Colonic mucosa (tissue), 4 donors: ENCODE measurements around the gene CRYBA2. TPM values are rescaled to one million over a fixed set of nuclear protein-coding genes. Genes with fewer than 3 reads are reported as not detected.

Experiments
- DNase-seq: peaks from one replicate; pipeline ENCODE4 v3.0.0-alpha.2; 2020
- H3K27ac ChIP-seq: fragments of 200-600 bp; one replicate; pipeline ENCODE4 v1.8.0; 2021
- H3K27me3 ChIP-seq: fragments of 200-600 bp; one replicate; pipeline ENCODE4 v1.8.0; 2021
- H3K36me3 ChIP-seq: fragments of 200-600 bp; one replicate; pipeline ENCODE4 v1.8.0; 2021
- H3K4me1 ChIP-seq: fragments of 200-600 bp; one replicate; pipeline ENCODE4 v1.8.0; 2021; ENCODE audit warnings: mild to moderate bottlenecking
- H3K4me3 ChIP-seq: fragments of 200-600 bp; one replicate; pipeline ENCODE4 v1.8.0; 2021
- H3K9ac ChIP-seq, 2 donors: one replicate each; pipeline ENCODE4 v1.7.0; 2013; ENCODE audit warnings: control low read depth in 2 of 2, low read depth in 2 of 2, low read length in 2 of 2
- H3K9me3 ChIP-seq: fragments of 200-600 bp; one replicate; pipeline ENCODE4 v1.8.0; 2021
- intact Hi-C: fragments of 100-400 bp; cut with DNase I; formaldehyde crosslinking; loops from one replicate; pipeline ENCODE4 v1.14.1; 2022
- total RNA-seq, 2 donors: library from RNA; stranded (reverse); fragmentation: NEBNext Ultra II Directional in 1 of 2; extraction: Animal tissue kit (Norgen Biotek cat#: 25700) in 1 of 2; gene quantifications; one replicate each; pipeline ENCODE4 v1.2.1, GENCODE V29; 2021
- TF ChIP-seq, protein P1 (sequence below): fragments of 200-600 bp; IDR thresholded peaks from one replicate; pipeline ENCODE4 v1.8.0; 2022; ENCODE audit warnings: antibody characterized with exemption, mild to moderate bottlenecking
- donor health status: healthy.
- donor health status: DM: no; HTN: no; CAD: no.
- donor health status: DM: no; HTN: no; CAD: no.

Gene CRYBA2
- total RNA-seq, 2 donors from 2014 or later: 3.4 to 5.5 TPM

DNA sequence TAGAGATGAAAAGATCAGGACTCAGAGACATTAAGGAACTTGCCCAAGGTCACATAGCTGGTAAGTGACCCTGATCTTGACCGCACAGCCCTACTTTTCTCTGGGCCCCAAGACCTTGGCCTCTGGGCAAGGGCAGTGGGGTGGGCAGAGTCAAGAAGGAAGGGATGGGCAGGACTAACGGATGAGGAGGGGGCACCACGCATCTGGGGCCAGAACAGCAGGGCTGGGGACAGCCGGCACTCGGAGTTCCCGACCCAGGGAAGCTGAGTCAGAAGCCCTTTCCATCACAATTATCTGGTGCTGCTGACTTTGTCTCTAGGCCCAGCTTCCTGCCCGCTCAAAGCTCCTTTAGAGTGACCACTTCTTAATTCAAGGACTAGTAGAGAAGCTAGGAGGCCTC, 33.7 kb upstream of the CRYBA2 start:
- H3K4me1 ChIP-seq: no peaks in the 10 kb centered on the region
- H3K27ac ChIP-seq: no peak overlapping the region
- H3K9ac ChIP-seq: no peak overlapping the region
- no peak for DNase-seq
- TF ChIP-seq, protein P1, sequence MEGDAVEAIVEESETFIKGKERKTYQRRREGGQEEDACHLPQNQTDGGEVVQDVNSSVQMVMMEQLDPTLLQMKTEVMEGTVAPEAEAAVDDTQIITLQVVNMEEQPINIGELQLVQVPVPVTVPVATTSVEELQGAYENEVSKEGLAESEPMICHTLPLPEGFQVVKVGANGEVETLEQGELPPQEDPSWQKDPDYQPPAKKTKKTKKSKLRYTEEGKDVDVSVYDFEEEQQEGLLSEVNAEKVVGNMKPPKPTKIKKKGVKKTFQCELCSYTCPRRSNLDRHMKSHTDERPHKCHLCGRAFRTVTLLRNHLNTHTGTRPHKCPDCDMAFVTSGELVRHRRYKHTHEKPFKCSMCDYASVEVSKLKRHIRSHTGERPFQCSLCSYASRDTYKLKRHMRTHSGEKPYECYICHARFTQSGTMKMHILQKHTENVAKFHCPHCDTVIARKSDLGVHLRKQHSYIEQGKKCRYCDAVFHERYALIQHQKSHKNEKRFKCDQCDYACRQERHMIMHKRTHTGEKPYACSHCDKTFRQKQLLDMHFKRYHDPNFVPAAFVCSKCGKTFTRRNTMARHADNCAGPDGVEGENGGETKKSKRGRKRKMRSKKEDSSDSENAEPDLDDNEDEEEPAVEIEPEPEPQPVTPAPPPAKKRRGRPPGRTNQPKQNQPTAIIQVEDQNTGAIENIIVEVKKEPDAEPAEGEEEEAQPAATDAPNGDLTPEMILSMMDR: no peak
- no peaks in the 10 kb centered on the region for H3K9me3 ChIP-seq
- no peaks in the 10 kb centered on the region for H3K27me3 ChIP-seq
- H3K4me3 ChIP-seq: no peak overlapping the region
- intact Hi-C loops: loop anchor here (5.0 kb wide), 1 partner anchor 130 kb away; no protein-coding TSS in a partner anchor
- H3K36me3 ChIP-seq: no peaks in the 10 kb centered on the region

GRCh38 chr2:219025637-219026585, 32.7 kb upstream of the CRYBA2 start:
- intact Hi-C loops: loop anchor here (5.0 kb wide), 1 partner anchor 131 kb away; no protein-coding TSS in a partner anchor
- no peak overlapping the region for H3K9ac ChIP-seq
- no peaks in the 10 kb centered on the region for H3K4me1 ChIP-seq
- no peak for DNase-seq
- H3K9me3 ChIP-seq: no peaks in the 10 kb centered on the region
- no peaks in the 10 kb centered on the region for H3K36me3 ChIP-seq
- TF ChIP-seq, protein P1: no peak
- no peak overlapping the region for H3K4me3 ChIP-seq
- H3K27me3 ChIP-seq: no peaks in the 10 kb centered on the region
- no peak overlapping the region for H3K27ac ChIP-seq

GRCh38 chr2:219024059-219024458, 30.8 kb upstream of the CRYBA2 start:
- TF ChIP-seq, protein P1: no peak
- no peak for DNase-seq

GRCh38 chr2:219023045-219023605, 29.9 kb upstream of the CRYBA2 start:
- H3K36me3 ChIP-seq: no peaks in the 10 kb centered on the region
- no peaks in the 10 kb centered on the region for H3K9me3 ChIP-seq
- no peaks in the 10 kb centered on the region for H3K27me3 ChIP-seq
- no peak for DNase-seq
- intact Hi-C loops: no loop called here
- no peak overlapping the region for H3K9ac ChIP-seq
- TF ChIP-seq, protein P1: no peak
- H3K4me1 ChIP-seq: no peaks in the 10 kb centered on the region
- no peak overlapping the region for H3K4me3 ChIP-seq
- no peak overlapping the region for H3K27ac ChIP-seq

More at GRCh38 chr2:219024059-219024458, 30.8 kb upstream of the CRYBA2 start:
- Histone ChIP-seq H3K9ac (no peak overlapping the region), H3K27ac (no peak overlapping the region), H3K36me3 (no peaks in the 10 kb centered on the region), H3K27me3 (no peaks in the 10 kb centered on the region), H3K4me1 (no peaks in the 10 kb centered on the region), H3K9me3 (no peaks in the 10 kb centered on the region), H3K4me3 (no peak overlapping the region)
- intact Hi-C loops: no loop called here

- H3K36me3 ChIP-seq: no peaks in the 10 kb centered on the region
- H3K27ac ChIP-seq: no peak overlapping the region
- no peak for DNase-seq
- H3K9ac ChIP-seq: no peak overlapping the region
- H3K9me3 ChIP-seq: no peaks in the 10 kb centered on the region
- H3K4me3 ChIP-seq: no peak overlapping the region
- intact Hi-C loops: no loop called here
- no peaks in the 10 kb centered on the region for H3K27me3 ChIP-seq
- TF ChIP-seq, protein P1: no peak
- no peaks in the 10 kb centered on the region for H3K4me1 ChIP-seq
Measured at GRCh38 chr2:219022616-219023015, 29.4 kb upstream of the CRYBA2 start.
